Left kidney (tissue), 2 donors: Measurements from ENCODE around the gene BLM. TPM values are rescaled to one million over a fixed set of nuclear protein-coding genes. Genes with fewer than 3 reads are reported as not detected.

Experiments used
- DNase-seq: peaks from one replicate; pipeline ENCODE4 v3.0.0-alpha.2; 2013
- polyA plus RNA-seq: library from polyadenylated mRNA; unstranded; fragments of 120-200 nt; gene quantifications from one replicate; pipeline ENCODE4 v1.2.1, GENCODE V29; 2013; ENCODE audit not compliant: insufficient read length

The BLM gene
- polyA plus RNA-seq, 1 donor: 17.7 TPM

DNA sequence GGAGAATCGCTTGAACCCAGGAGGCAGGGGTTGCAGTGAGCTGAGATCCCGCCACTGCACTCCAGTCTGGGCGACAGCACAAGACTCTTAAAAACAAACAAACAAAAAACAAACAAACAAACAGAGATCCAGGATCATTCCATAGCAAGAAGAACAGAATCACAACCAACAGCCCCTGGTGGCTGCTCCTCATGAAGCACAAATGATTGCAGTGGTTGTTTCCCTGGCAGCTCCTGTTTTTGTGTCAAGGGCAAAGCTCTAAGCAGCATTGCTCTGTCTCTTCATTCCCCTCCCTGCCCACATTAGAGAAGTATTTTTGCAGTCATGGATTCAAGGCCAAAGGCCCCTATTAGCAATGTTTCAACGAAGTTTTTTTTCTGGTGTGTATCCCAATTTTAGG is 25.8 kb upstream of the BLM start:
- DNase-seq: no peak

- no peak for DNase-seq
These were observed 25.0 kb upstream of the BLM start for GRCh38 chr15:90691982-90692773.

DNA sequence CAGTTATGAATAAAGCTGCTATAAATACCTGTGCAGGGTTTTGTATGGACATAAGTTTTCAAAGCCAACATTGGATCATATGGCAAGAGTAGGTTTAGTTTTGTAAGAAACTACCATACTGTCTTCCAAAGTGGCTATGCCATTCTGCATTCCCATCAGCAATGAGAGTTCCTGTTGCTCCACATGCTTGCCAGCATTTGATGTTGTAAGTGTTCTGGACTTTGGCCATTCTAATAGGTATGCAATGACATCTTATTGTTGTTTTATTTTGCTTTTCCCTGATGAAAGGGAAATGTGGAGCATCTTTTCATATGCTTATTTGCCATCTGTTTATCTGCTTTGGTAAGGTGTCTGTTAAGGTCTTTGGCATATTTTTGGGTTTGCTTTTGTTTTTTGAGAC is 22.2 kb upstream of the BLM start:
- DNase-seq: no peak

GRCh38 chr15:90697175-90697574 is 20.0 kb upstream of the BLM start:
- no peak for DNase-seq

GRCh38 chr15:90698629-90699028 is 18.5 kb upstream of the BLM start:
- no peak for DNase-seq

DNA sequence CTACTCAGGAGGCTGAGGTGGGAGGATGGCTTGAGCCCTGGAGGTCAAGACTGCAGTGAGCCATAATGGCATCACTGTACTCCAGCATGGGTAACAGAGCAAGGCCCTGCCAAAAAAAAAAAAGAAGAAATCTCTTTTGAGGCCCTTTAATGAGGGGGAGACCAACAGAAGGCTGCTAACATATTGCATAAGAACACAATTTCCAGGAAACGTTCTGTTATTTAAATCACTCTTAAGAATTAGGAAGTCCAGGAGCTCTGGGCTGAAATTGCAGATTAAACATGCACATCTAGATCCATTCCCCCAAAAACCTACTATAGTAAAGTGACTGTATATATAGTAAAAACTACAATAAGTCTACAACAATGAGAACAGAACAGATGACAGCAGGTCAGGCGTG is 16.1 kb upstream of the BLM start:
- no peak for DNase-seq

GRCh38 chr15:90701880-90702630 is 15.1 kb upstream of the BLM start:
- DNase-seq: no peak

GRCh38 chr15:90703455-90703854 is 13.7 kb upstream of the BLM start:
- no peak for DNase-seq

DNA sequence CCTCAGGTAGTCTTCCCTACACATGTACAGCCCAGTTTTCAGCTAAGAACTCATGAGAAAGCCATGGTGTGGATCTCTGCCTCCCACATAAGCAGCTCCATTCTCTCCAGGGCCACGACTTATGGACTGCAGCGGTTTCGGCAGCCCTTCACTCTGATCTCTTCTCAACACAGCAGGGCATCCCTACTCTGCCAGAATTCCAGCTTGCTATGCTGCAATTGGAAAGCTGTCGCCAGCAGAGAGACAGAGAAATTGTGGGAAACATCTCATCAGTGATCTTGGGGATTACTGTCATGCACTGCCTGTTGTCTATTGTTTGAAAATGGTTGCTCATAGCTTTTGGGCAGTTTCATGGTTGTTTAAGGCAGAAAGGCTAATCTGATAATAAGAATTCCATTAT is 11.9 kb upstream of the BLM start:
- DNase-seq: no peak

DNA sequence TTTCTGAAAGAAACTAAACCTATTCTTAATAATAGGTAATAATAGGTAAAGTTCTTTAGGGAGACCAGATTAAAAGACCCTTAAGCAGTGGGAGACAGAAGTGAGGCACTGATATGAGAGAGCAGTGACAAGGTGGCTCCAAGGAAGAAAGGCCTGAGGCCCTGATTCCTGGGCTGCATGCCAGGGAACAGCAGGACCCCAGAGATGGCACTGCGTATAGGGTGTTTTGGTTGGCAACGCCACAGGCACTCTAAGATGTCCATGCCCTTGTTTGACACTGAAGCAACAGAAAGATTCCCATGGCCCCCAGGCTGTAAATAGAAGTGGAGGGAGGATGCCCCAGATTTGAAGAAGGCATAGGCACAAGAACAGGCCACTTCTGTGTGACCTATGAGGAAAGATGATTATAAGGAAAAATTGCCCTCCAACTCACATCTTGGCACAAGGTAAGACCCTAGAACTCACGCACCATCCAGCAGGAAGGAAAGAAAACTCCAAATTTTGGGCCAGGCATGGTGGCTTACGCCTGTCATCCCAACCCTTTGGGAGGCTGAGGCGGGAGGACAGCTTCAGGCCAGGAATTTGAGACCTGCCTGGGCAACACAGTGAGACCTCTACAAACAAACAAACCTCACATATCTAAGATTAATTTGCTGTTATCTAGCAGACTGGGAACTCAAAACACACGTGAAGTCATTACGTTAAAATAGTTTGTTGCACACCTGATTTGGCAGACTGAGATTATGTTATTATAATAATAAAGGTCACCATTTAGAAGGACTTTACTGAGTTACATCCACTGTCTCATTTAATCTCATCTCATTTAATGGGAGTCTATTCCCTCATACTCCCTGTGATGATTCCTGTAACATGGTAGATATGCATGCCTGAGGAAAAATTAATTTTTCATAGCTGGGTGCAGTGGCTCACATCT is 10.5 kb upstream of the BLM start:
- DNase-seq: no peak

DNA sequence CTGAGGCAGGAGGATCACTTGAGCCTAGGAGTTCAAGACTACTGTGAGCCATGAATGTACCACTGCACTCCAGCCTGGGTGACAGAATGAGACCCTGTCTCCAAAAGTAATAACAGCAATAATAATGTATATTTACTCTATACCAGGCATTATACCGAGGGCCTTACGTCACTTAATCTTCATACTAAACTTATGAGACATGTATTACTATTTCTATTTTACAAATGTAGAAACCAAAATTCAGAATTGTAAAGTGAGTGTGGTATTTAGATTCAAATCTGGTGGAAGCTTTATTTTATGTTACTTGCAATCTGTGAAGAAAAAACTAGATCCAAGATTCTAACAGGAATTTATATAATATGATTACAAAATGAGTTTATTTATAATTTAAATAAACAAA is 9.7 kb upstream of the BLM start:
- no peak for DNase-seq

DNA sequence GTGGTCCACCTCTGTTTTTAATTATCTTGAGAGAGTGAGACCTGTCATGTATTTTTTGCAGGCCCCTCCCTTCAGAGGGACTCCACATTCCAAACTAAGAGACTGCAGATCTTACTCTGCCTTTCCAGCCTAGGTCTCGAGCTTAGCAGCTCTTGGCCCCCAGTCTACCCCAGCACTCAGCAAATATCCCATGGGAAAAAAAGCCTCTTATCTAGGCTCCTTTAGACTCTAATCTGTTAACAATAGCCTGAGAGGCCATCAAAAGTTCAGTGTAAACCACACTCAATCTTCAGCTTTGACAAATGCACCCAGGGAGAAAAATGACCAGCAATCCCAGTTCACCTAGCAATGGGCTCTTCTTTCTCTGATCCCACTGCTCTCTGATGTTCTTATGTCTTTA is 8.6 kb upstream of the BLM start:
- DNase-seq: no peak

- no peak for DNase-seq
These were observed 7.9 kb upstream of the BLM start for GRCh38 chr15:90709278-90709677.

DNA sequence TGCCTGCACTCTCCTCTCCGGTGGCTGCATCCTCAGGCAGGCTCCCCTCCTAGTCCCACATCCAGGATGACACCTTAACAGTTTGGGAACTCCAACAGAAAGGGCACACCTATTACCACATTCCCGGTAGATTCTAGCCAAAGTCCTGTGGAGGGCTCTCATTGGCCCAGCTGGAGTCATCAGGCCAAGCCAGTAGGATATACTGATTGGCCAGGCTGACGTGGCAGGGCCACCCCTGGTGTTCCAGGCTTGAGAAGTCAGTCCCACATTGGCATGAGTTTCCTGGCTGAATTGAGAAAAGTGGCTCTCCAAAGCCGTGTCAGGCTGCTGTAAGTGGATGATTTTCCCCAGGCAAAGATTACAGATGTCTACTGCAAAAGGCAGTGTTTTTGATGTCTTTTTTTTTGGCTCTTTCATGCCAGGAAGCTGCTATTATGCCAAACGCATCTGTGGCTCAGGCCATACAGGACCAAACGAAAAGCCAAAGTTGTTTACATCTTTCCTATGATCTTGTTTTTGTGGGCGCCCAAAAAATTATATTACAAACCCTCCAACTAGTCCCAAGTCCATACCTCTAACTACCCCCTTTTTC is 6.6 kb upstream of the BLM start:
- DNase-seq: no peak

DNA sequence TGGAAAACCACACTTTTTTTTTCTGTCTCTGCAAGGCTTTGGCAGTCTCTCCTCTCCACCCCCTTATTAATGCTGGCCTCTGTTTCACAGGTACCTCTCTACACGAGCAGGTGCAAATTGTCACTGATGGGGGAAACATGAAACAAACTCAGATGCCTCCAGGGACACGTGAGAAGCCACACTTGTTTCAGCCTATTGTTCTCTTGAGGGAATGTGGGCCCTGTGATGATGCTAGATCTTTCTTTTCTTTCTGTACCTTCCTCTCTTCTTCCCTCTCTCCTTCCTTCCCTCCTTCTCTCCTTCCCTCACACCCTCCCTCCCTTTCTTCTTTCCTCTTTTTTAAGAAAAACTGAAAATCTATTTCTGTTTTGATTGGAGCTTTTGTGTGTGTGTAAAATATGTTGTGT is 5.7 kb upstream of the BLM start:
- DNase-seq: no peak

GRCh38 chr15:90711842-90712241 is 5.3 kb upstream of the BLM start:
- DNase-seq: no peak

- no peak for DNase-seq
These were observed 4.1 kb upstream of the BLM start for GRCh38 chr15:90713081-90713480.

DNA sequence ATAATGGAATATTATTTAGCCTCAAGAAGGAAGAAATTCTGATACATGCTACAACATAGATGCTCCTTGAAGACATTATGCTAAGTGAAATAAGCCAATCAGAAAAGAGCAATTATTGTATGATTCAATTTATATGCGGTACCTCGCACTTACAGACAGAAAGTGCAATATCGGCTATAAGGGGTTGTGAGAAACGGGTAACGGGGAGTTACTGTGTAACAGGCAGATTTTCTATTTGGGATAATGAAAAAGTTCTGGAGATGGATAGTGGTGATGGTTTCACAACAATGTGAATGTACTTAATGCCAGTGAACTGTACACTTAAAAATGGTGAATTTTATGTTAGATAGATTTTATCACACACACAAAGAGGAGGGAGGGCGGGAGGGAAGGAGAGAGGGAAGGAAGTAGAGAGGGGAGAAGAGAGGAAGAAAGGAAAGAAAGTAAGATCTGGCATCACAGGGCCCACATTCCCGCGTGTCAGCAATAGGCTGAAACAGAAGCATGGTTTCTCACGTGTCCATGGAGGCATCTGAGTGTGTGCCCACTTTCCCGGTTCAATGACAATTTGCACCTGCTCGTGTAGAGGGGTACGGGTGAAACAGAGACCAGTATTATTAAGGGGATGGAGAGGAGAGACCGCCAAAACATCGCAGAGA is 700 bp upstream of the BLM start:
- peak; percentile 12 for DNase-seq

- no peak for DNase-seq
These were observed 1.1 kb downstream of the BLM start for GRCh38 chr15:90718232-90718631.

DNA sequence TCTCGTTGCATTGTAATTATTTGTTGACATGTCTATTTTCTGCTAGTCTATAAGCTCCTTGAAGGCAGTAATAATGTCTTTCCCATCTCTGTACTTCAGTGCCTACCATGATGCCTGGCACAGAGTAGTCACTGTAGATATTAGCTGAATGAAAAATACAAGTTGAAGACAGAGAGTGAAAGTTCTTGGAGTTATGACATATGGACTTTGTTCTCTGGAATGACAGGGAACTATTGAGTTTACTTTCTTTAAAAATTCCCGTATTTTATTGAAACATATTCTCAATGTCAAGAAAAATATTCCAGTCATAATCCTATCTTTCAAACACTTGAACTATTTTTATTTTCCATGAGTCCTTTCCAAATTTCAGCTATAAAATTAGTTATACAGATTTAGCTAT is 3.0 kb downstream of the BLM start:
- DNase-seq: no peak

GRCh38 chr15:90729261-90729660 is 12.1 kb downstream of the BLM start:
- no peak for DNase-seq

GRCh38 chr15:90730290-90730689 is 13.1 kb downstream of the BLM start:
- DNase-seq: no peak
